PC-3 (cell line): ENCODE data around the gene OBP2B.

Experiments used
- CTCF ChIP-seq: fragments of 300-600 bp; sonication (generic); conservative IDR thresholded peaks from 2 replicates; pipeline ENCODE4 v1.5.1; 2017; ENCODE audit warnings: antibody characterized with exemption, low read depth, mild to moderate bottlenecking, low read length
- EZH2 ChIP-seq: fragments of 300-600 bp; sonication (generic); IDR thresholded peaks from one replicate; pipeline ENCODE4 v1.6.1; 2017; ENCODE audit warnings: antibody characterized with exemption, mild to moderate bottlenecking, low read length; ENCODE audit not compliant: unreplicated experiment

GRCh38 chr9:133166392-133166791 is 42.7 kb downstream of the OBP2B start:
- TF ChIP-seq CTCF = no peak
- TF ChIP-seq EZH2 = no peak
